Measurements from ENCODE around the gene RCBTB1. TPM values are rescaled to one million over a fixed set of nuclear protein-coding genes. Genes with fewer than 3 reads are reported as not detected.
A peak's percentile ranks its signal among the peaks of the same experiment; 100 is the strongest.

The RCBTB1 gene
- total RNA-seq, 4 donors from 2014 or later, result 13.2 to 29.1 (median 20.1) TPM

GRCh38 chr13:49527123-49527522, 58.2 kb downstream of the RCBTB1 start:
- Histone ChIP-seq H3K4me3 (no peak overlapping the region), H3K36me3 (peaks cover 0 to 83% of the 10 kb centered on the region in 2 donors), H3K4me1 (peaks cover 0 to 3% (median 0%) of the 10 kb centered on the region in 3 donors), H3K27me3 (no peaks in the 10 kb centered on the region), H3K9me3 (no peaks in the 10 kb centered on the region), H3K27ac (no peak overlapping the region)
- WGBS, 2 donors (ENCODE audit: low coverage in 1 of 2), result 45 to 100% methylated on average over 1 of the region's 2 CpGs
- no peak for ATAC-seq
- TF ChIP-seq POLR2AphosphoS5 (IDR thresholded peaks at IDR 0.05) (no peak), POLR2A (IDR thresholded peaks at IDR 0.05) (no peak), EP300 (IDR thresholded peaks at IDR 0.05) (no peak), CTCF (IDR thresholded peaks at IDR 0.05) (no peak)

- no peak for ATAC-seq
- Histone ChIP-seq H3K4me3 (no peak overlapping the region), H3K4me1 (peaks cover 0 to 9% (median 0%) of the 10 kb centered on the region in 3 donors), H3K9me3 (no peaks in the 10 kb centered on the region), H3K27ac (no peak overlapping the region), H3K36me3 (peaks cover 0 to 97% of the 10 kb centered on the region in 2 donors), H3K27me3 (no peaks in the 10 kb centered on the region)
- TF ChIP-seq EP300 (IDR thresholded peaks at IDR 0.05) (no peak), POLR2A (IDR thresholded peaks at IDR 0.05) (no peak), CTCF (IDR thresholded peaks at IDR 0.05) (no peak), POLR2AphosphoS5 (IDR thresholded peaks at IDR 0.05) (no peak)
- WGBS, 2 donors (ENCODE audit: low coverage in 1 of 2), result 90 to 92% methylated on average over 5 of the region's 5 CpGs
Measured at GRCh38 chr13:49524740-49525501, 60.4 kb downstream of the RCBTB1 start.

- Histone ChIP-seq H3K27me3 (no peaks in the 10 kb centered on the region), H3K4me1 (peaks cover 0 to 9% (median 0%) of the 10 kb centered on the region in 3 donors), H3K36me3 (peaks cover 0 to 95% of the 10 kb centered on the region in 2 donors), H3K4me3 (no peak overlapping the region), H3K27ac (no peak overlapping the region), H3K9me3 (no peaks in the 10 kb centered on the region)
- TF ChIP-seq POLR2A (IDR thresholded peaks at IDR 0.05) (no peak), EP300 (IDR thresholded peaks at IDR 0.05) (no peak), POLR2AphosphoS5 (IDR thresholded peaks at IDR 0.05) (no peak), CTCF (IDR thresholded peaks at IDR 0.05) (no peak)
- 56 to 80% methylated on average over 4 of the region's 4 CpGs for WGBS, 2 donors (ENCODE audit: low coverage in 1 of 2)
- no peak for ATAC-seq
Measured at GRCh38 chr13:49521224-49521623, 64.1 kb downstream of the RCBTB1 start.

- no peak for ATAC-seq
- H3K4me3 ChIP-seq, result no peak overlapping the region
- H3K27ac ChIP-seq, result no peak overlapping the region
- H3K27me3 ChIP-seq, result no peaks in the 10 kb centered on the region
- peaks cover 0 to 9% (median 0%) of the 10 kb centered on the region in 3 donors for H3K4me1 ChIP-seq
- 75 to 81% methylated on average over 4 to 6 of the region's 6 CpGs for WGBS, 2 donors (ENCODE audit: low coverage in 1 of 2)
- H3K36me3 ChIP-seq, result peaks cover 0 to 94% of the 10 kb centered on the region in 2 donors
- TF ChIP-seq POLR2A (IDR thresholded peaks at IDR 0.05) (no peak), POLR2AphosphoS5 (IDR thresholded peaks at IDR 0.05) (no peak), EP300 (IDR thresholded peaks at IDR 0.05) (no peak), CTCF (IDR thresholded peaks at IDR 0.05) (peak in 1 of 4 experiments; percentile 36)
- no peaks in the 10 kb centered on the region for H3K9me3 ChIP-seq
Measured at GRCh38 chr13:49517461-49517860, 67.9 kb downstream of the RCBTB1 start.

GRCh38 chr13:49516467-49516866, 68.9 kb downstream of the RCBTB1 start:
- H3K4me1 ChIP-seq, result no peaks in the 10 kb centered on the region
- peaks cover 0 to 86% of the 10 kb centered on the region in 2 donors for H3K36me3 ChIP-seq
- no peak overlapping the region for H3K4me3 ChIP-seq
- ATAC-seq, result no peak
- H3K27me3 ChIP-seq, result no peaks in the 10 kb centered on the region
- WGBS, 2 donors (ENCODE audit: low coverage in 1 of 2), result 89% methylated on average over 5 of the region's 5 CpGs; no CpG with 5 or more reads in 1 of the 2 donors
- H3K9me3 ChIP-seq, result no peaks in the 10 kb centered on the region
- no peak overlapping the region for H3K27ac ChIP-seq
- TF ChIP-seq POLR2A (IDR thresholded peaks at IDR 0.05), result no peak

Data from gastroesophageal sphincter (tissue), 4 donors.